LNCAP (cell line): ENCODE measurements around the gene NPAS3.

Source experiments
- CTCF ChIP-seq: fragments of 450-650 bp; IDR thresholded peaks from 2 replicates; pipeline ENCODE4 v1.5.1; 2017; ENCODE audit warnings: mild to moderate bottlenecking

NPAS3 gene

GRCh38 chr14:32996343-32996742 lies 57.7 kb downstream of the NPAS3 start:
- TF ChIP-seq CTCF: no peak

GRCh38 chr14:32998433-32998832 lies 59.8 kb downstream of the NPAS3 start:
- TF ChIP-seq CTCF: peak; percentile 53; the same call in 1 of the 2 replicates

- no peak for TF ChIP-seq CTCF
These were observed 71.0 kb downstream of the NPAS3 start for GRCh38 chr14:33009673-33010072.

DNA sequence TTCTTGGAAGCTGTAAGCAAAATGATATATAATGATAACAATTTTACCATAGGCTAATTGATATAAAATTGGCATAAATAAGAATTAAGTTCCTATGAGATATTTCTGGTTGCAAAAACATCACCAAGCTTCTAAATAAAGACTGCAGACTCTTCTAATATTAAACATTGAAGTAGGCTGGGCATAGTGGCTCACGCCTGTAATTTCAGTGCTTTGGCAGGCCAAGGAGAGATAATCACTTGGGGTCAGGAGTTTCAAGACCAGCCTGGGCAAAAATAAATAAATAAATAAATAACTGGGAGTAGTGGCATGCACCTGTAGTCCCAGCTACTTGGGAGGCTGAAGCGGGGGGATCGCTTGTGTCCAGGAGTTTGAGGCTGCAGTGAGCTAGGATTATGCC lies 71.8 kb downstream of the NPAS3 start:
- no peak for TF ChIP-seq CTCF

DNA sequence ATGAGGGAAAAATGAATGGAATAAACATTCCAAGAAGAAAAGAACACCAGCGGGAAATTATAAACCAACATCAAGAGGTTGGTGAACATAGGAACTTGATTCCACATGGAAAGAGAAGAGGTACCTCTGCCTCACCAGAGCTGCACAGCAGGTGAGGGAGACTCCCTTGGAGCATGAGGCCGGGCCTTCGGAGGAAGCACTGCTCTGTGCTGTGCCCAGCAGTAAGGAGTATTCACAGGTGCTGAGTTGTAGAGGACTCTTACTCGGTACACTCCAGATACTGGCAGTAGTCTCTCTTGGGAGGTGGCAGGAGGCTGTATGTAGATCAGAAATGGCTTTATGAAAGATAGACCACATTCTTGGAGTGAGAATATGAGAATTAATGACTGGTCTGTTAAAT lies 76.0 kb downstream of the NPAS3 start:
- no peak for TF ChIP-seq CTCF

DNA sequence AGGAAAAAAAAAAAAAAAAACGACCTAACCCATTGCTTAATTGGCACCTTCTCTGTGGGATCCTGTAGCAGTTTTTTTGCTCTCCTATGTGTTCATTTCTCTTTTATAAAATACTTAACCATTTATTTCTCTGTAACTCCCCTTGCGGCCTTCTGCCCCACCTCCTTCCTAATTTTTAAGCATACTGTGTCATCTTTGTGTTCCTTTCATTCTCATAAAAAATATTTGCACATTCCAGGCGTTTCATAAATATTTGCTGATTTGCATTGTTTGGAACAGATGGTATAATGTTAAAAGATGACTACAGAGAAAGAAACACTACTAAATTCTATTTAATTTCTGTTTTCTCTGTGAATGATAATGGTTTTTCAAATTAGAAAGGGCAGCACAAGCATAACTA lies 77.9 kb downstream of the NPAS3 start:
- no peak for TF ChIP-seq CTCF

- TF ChIP-seq CTCF: no peak
These were observed 78.3 kb downstream of the NPAS3 start for GRCh38 chr14:33017016-33017415.

DNA sequence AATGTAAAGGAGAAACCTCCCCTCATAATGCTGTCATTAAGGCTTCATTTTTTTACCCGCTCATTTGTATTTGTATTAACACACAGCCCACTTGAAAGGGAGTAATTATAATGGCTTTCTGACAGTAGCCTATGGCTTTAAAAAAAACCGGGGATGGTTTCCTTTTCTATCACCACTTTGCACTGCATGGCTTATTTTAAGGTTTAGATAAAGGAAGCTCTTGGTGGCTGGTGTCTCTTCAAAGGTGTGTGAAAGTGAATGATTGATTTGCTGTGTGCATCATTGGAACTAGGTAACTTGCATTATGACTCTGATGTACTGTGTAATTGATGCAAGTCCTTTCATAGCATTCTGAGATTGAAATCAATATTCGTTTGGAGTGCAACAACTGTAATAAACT lies 80.7 kb downstream of the NPAS3 start:
- no peak for TF ChIP-seq CTCF
